Activated CD8-positive, alpha-beta memory T cell treated with anti-CD3 and anti-CD28 coated beads, Interleukin-2, amount 10 ng/mL, durations not matched to agents 7 days and 5 days (primary cell): ENCODE data around the gene N4BP2L1. TPM values are rescaled to one million over a fixed set of nuclear protein-coding genes. Genes with fewer than 3 reads are reported as not detected.
"Not testable (repeated sequence)": the region's sequence is repeated elsewhere in the genome, so short reads cannot be mapped to it uniquely, and the experiment has no call there.

Experiments
- ATAC-seq: fragments of 150-1000 bp; cut with Tn5 transposase; one replicate; pipeline ENCODE4 v1.10.0; 2021; ENCODE audit warnings: moderate library complexity
- CTCF ChIA-PET: fragments of 350-600 bp; sonication (Branson Sonifier 250); formaldehyde crosslinking; loops from one replicate; lab custom pipeline; 2021; ENCODE audit warnings: antibody characterized with exemption; lab: Charles Lee
- DNase-seq: peaks from one replicate; pipeline ENCODE4 v3.0.0-alpha.2; 2020
- H3K27ac Mint-ChIP-seq: one replicate; pipeline ENCODE4 v1.8.0; 2021; ENCODE audit warnings: mild to moderate bottlenecking, mixed read lengths
- H3K27me3 Mint-ChIP-seq: one replicate; pipeline ENCODE4 v1.8.0; 2021; ENCODE audit warnings: mixed read lengths
- H3K36me3 Mint-ChIP-seq: one replicate; pipeline ENCODE4 v1.8.0; 2021; ENCODE audit warnings: mild to moderate bottlenecking, mixed read lengths
- H3K4me1 Mint-ChIP-seq: one replicate; pipeline ENCODE4 v1.8.0; 2021; ENCODE audit warnings: mixed read lengths
- H3K4me3 Mint-ChIP-seq: one replicate; pipeline ENCODE4 v1.8.0; 2021; ENCODE audit warnings: mild to moderate bottlenecking, moderate library complexity, mixed read lengths
- H3K9me3 Mint-ChIP-seq: one replicate; pipeline ENCODE4 v1.8.0; 2022; ENCODE audit warnings: low read depth, mixed read lengths
- total RNA-seq, 2 experiments: library from RNA; stranded (reverse); gene quantifications; one replicate each; pipeline ENCODE4 v1.2.3, GENCODE V29; 2021

The N4BP2L1 gene
- total RNA-seq, 2 experiments from 2014 or later, result 24.8 to 29.7 TPM

- CTCF ChIA-PET, result no interaction called here
- H3K27ac Mint-ChIP-seq, result no peak overlapping the region
- no peaks in the 10 kb centered on the region for H3K4me1 Mint-ChIP-seq
- no peak for ATAC-seq
- H3K4me3 Mint-ChIP-seq, result no peak overlapping the region
- no peaks in the 10 kb centered on the region for H3K27me3 Mint-ChIP-seq
- DNase-seq, result no peak
- peaks cover 55% of the 10 kb centered on the region for H3K36me3 Mint-ChIP-seq
- no peaks in the 10 kb centered on the region for H3K9me3 Mint-ChIP-seq
Observed at GRCh38 chr13:32370805-32371204, 57.1 kb downstream of the N4BP2L1 start.

GRCh38 chr13:32362574-32362973 is 65.4 kb downstream of the N4BP2L1 start:
- ATAC-seq, result no peak
- CTCF ChIA-PET, result no interaction called here

GRCh38 chr13:32355935-32356334 is 72.0 kb downstream of the N4BP2L1 start:
- peaks cover 29% of the 10 kb centered on the region for H3K36me3 Mint-ChIP-seq
- ATAC-seq, H3K4me1 Mint-ChIP-seq, H3K9me3 Mint-ChIP-seq, H3K27ac Mint-ChIP-seq, DNase-seq, H3K4me3 Mint-ChIP-seq, H3K27me3 Mint-ChIP-seq, CTCF ChIA-PET: not testable (repeated sequence)

More at GRCh38 chr13:32362574-32362973, 65.4 kb downstream of the N4BP2L1 start:
- H3K9me3 Mint-ChIP-seq, result no peaks in the 10 kb centered on the region
- no peaks in the 10 kb centered on the region for H3K27me3 Mint-ChIP-seq
- H3K27ac Mint-ChIP-seq, result no peak overlapping the region
- H3K4me3 Mint-ChIP-seq, result no peak overlapping the region
- DNase-seq, result no peak
- no peaks in the 10 kb centered on the region for H3K4me1 Mint-ChIP-seq
- peaks cover 39% of the 10 kb centered on the region for H3K36me3 Mint-ChIP-seq

- no peaks in the 10 kb centered on the region for H3K9me3 Mint-ChIP-seq
- ATAC-seq (no peak), DNase-seq (no peak)
- H3K4me1 Mint-ChIP-seq, result peaks cover 19% of the 10 kb centered on the region
- H3K27ac Mint-ChIP-seq, result no peak overlapping the region
- no peaks in the 10 kb centered on the region for H3K27me3 Mint-ChIP-seq
- no peak overlapping the region for H3K4me3 Mint-ChIP-seq
- CTCF ChIA-PET, result no interaction called here
- peaks cover 35% of the 10 kb centered on the region for H3K36me3 Mint-ChIP-seq
Observed at GRCh38 chr13:32354040-32354439, 73.9 kb downstream of the N4BP2L1 start.

GRCh38 chr13:32350839-32351441 is 77.0 kb downstream of the N4BP2L1 start:
- peak; percentile 60 for DNase-seq
- not testable (repeated sequence) for H3K4me3 Mint-ChIP-seq, H3K9me3 Mint-ChIP-seq, H3K27me3 Mint-ChIP-seq
- H3K4me1 Mint-ChIP-seq, result peaks cover 31% of the 10 kb centered on the region
- CTCF ChIA-PET, result interaction anchor here (0.7 kb wide), 1 partner anchor 30 kb away, joined by 4 read pairs; no protein-coding TSS in a partner anchor
- peak; percentile 45 for ATAC-seq
- peak overlapping the region; percentile 41 for H3K27ac Mint-ChIP-seq
- H3K36me3 Mint-ChIP-seq, result peaks cover 42% of the 10 kb centered on the region

Other genes with a start within 250 kb of the N4BP2L1 start
- not detected for gene ZAR1L, start 112.8 kb downstream of the N4BP2L1 start, total RNA-seq
- 10 to 100 TPM; 25.1 to 37.8 TPM for gene BRCA2, start 112.6 kb downstream of the N4BP2L1 start, total RNA-seq
- gene N4BP2L2, start 110.7 kb upstream of the N4BP2L1 start, total RNA-seq, result 100 to 1,000 TPM in 1 of 2 experiments, 10 to 100 TPM in 1; 87.9 to 112 TPM
- gene PDS5B, start 158.3 kb upstream of the N4BP2L1 start, total RNA-seq, result 10 to 100 TPM; 57.6 to 64.6 TPM